ENCODE measurements around the gene EZR. TPM values are rescaled to one million over a fixed set of nuclear protein-coding genes. Genes with fewer than 3 reads are reported as not detected.

The EZR gene
- total RNA-seq, 1 donor from 2014 or later: 489 TPM

GRCh38 chr6:158717341-158718330 lies 101.5 kb downstream of the EZR start:
- H3K4me1 Mint-ChIP-seq: peaks cover 82% of the 10 kb centered on the region
- DNase-seq: no peak

More at GRCh38 chr6:158717341-158718330, 101.5 kb downstream of the EZR start:
- CTCF ChIA-PET: interaction anchor here (1.0 to 3.0 kb wide), 5 partner anchors 8 to 252 kb away, joined by 3 to 13 read pairs (median 3); no protein-coding TSS in a partner anchor
- H3K27ac Mint-ChIP-seq: peak overlapping the region; percentile 97
- peaks cover 2% of the 10 kb centered on the region for H3K36me3 Mint-ChIP-seq (ENCODE audit: low read depth)
- peak; percentile 33 for ATAC-seq (ENCODE audit: low read depth)
- intact Hi-C loops (cut with micrococcal nuclease): loop anchor here (1.0 to 5.0 kb wide), 9 partner anchors 35 to 1260 kb away; partner anchors contain the start of gene EZR
- no peak for TF ChIP-seq CTCF (IDR thresholded peaks at IDR 0.05)
- no peaks in the 10 kb centered on the region for H3K9me3 Mint-ChIP-seq
- peak overlapping the region; percentile 78 for H3K4me3 Mint-ChIP-seq
- POLR2A ChIA-PET: interaction anchor here (0.6 to 4.5 kb wide), 18 partner anchors 10 to 377 kb away, joined by 3 to 92 read pairs (median 5); partner anchors contain the start of gene EZR
- no peaks in the 10 kb centered on the region for H3K27me3 Mint-ChIP-seq

Other genes starting within 250 kb of the EZR start
- 37.7 and 43.9 TPM in 2 replicates for gene DYNLT1, start 174.6 kb downstream of the EZR start, total RNA-seq
- gene SYTL3, start 169.3 kb downstream of the EZR start, total RNA-seq: 5.8 and 6.0 TPM in 2 replicates
- gene RSPH3, start 180.8 kb upstream of the EZR start, total RNA-seq: 1.9 and 2.4 TPM in 2 replicates
- gene TAGAP, start 225.6 kb upstream of the EZR start, total RNA-seq: 129 TPM in 2 replicates